Suprapubic skin (tissue), 4 donors: Measurements from ENCODE around the gene ENPP5. TPM values are rescaled to one million over a fixed set of nuclear protein-coding genes. Genes with fewer than 3 reads are reported as not detected.

Experiments
- DNase-seq, 2 donors: peaks; one replicate each; pipeline ENCODE4 v3.0.0-alpha.2; 2019; ENCODE audit warnings: low spot score in 2 of 2
- H3K27ac ChIP-seq: fragments of 200-600 bp; sonication (generic); one replicate; pipeline ENCODE4 v1.5.1; 2019
- H3K27me3 ChIP-seq: fragments of 200-600 bp; sonication (generic); one replicate; pipeline ENCODE4 v1.5.1; 2019
- H3K36me3 ChIP-seq: fragments of 200-600 bp; sonication (generic); one replicate; pipeline ENCODE4 v1.5.1; 2019
- H3K4me1 ChIP-seq: fragments of 200-600 bp; sonication (generic); one replicate; pipeline ENCODE4 v1.5.1; 2019
- H3K4me3 ChIP-seq: fragments of 200-600 bp; sonication (generic); one replicate; pipeline ENCODE4 v1.5.1; 2019; ENCODE audit warnings: mild to moderate bottlenecking
- H3K9me3 ChIP-seq: fragments of 200-600 bp; sonication (generic); one replicate; pipeline ENCODE4 v1.5.1; 2019
- CTCF ChIP-seq, 2 donors: fragments of 200-600 bp in 1 of 2; fragments of 450-650 bp in 1 of 2; sonication (generic) in 1 of 2; IDR thresholded peaks; one replicate each; pipeline ENCODE4 v1.5.1; 2016 to 2019; ENCODE audit warnings: antibody characterized with exemption in 2 of 2, mild to moderate bottlenecking in 1 of 2, moderate library complexity in 1 of 2
- EP300 ChIP-seq: sonication (generic); formaldehyde crosslinking; IDR thresholded peaks from one replicate; pipeline ENCODE4 v1.6.1; 2017; ENCODE audit warnings: antibody characterized with exemption
- POLR2A ChIP-seq, 2 donors: fragments of 450-650 bp; IDR thresholded peaks; one replicate each; pipeline ENCODE4 v1.6.1; 2017; ENCODE audit warnings: antibody characterized with exemption in 2 of 2, mild to moderate bottlenecking in 2 of 2, moderate library complexity in 2 of 2
- POLR2AphosphoS5 ChIP-seq, 3 donors: sonication (generic); formaldehyde crosslinking; IDR thresholded peaks; one replicate each; pipeline ENCODE4 v1.6.1; 2017; ENCODE audit warnings: antibody characterized with exemption in 3 of 3
- WGBS: methylation state at CpG from one replicate; pipeline ENCODE4 v1.1.5; 2018; 5-methylcytosine and 5-hydroxymethylcytosine counted together
- total RNA-seq, 4 donors: library from RNA; depleted of rRNA; stranded (reverse); fragments of >200 nt; gene quantifications; one replicate each; pipeline ENCODE4 v1.1.0, GENCODE V29; 2016

ENPP5 gene
- total RNA-seq, 4 donors from 2014 or later = 0.98 to 4.5 (median 3.1) TPM

GRCh38 chr6:46215213-46215612 lies 44.4 kb upstream of the ENPP5 start:
- no peak overlapping the region for H3K27ac ChIP-seq
- 79% methylated on average over 6 of the region's 6 CpGs for WGBS
- no peak overlapping the region for H3K4me3 ChIP-seq
- no peaks in the 10 kb centered on the region for H3K27me3 ChIP-seq
- H3K36me3 ChIP-seq = no peaks in the 10 kb centered on the region
- no peak for TF ChIP-seq POLR2AphosphoS5 (IDR thresholded peaks at IDR 0.05)
- TF ChIP-seq EP300 = no peak
- no peak for TF ChIP-seq POLR2A (IDR thresholded peaks at IDR 0.05)
- TF ChIP-seq CTCF (IDR thresholded peaks at IDR 0.05) = no peak
- no peak for DNase-seq
- no peaks in the 10 kb centered on the region for H3K9me3 ChIP-seq
- peaks cover 19% of the 10 kb centered on the region for H3K4me1 ChIP-seq

GRCh38 chr6:46211917-46212316 lies 41.1 kb upstream of the ENPP5 start:
- Histone ChIP-seq H3K27ac (no peak overlapping the region), H3K9me3 (no peaks in the 10 kb centered on the region), H3K36me3 (no peaks in the 10 kb centered on the region), H3K4me1 (peaks cover under 1% of the 10 kb centered on the region), H3K4me3 (no peak overlapping the region), H3K27me3 (no peaks in the 10 kb centered on the region)
- no peak for DNase-seq
- WGBS = 90% methylated on average over 1 of the region's 1 CpG
- no peak for TF ChIP-seq POLR2AphosphoS5 (IDR thresholded peaks at IDR 0.05)
- TF ChIP-seq POLR2A (IDR thresholded peaks at IDR 0.05) = no peak
- TF ChIP-seq EP300 = no peak
- no peak for TF ChIP-seq CTCF (IDR thresholded peaks at IDR 0.05)

GRCh38 chr6:46210294-46210693 lies 39.5 kb upstream of the ENPP5 start:
- no peaks in the 10 kb centered on the region for H3K4me1 ChIP-seq
- no peaks in the 10 kb centered on the region for H3K27me3 ChIP-seq
- no peaks in the 10 kb centered on the region for H3K36me3 ChIP-seq
- DNase-seq = no peak
- H3K4me3 ChIP-seq = no peak overlapping the region
- TF ChIP-seq CTCF (IDR thresholded peaks at IDR 0.05) (no peak), POLR2A (IDR thresholded peaks at IDR 0.05) (no peak), EP300 (no peak)
- 82% methylated on average over 5 of the region's 5 CpGs for WGBS
- H3K27ac ChIP-seq = no peak overlapping the region
- no peaks in the 10 kb centered on the region for H3K9me3 ChIP-seq

- Histone ChIP-seq H3K36me3 (no peaks in the 10 kb centered on the region), H3K27me3 (no peaks in the 10 kb centered on the region), H3K9me3 (no peaks in the 10 kb centered on the region), H3K27ac (no peak overlapping the region), H3K4me1 (no peaks in the 10 kb centered on the region), H3K4me3 (no peak overlapping the region)
- TF ChIP-seq POLR2AphosphoS5 (IDR thresholded peaks at IDR 0.05) (no peak), EP300 (no peak), CTCF (IDR thresholded peaks at IDR 0.05) (no peak), POLR2A (IDR thresholded peaks at IDR 0.05) (no peak)
- DNase-seq = no peak
Observed at GRCh38 chr6:46208303-46208702, 37.5 kb upstream of the ENPP5 start.

GRCh38 chr6:46207174-46207573 lies 36.4 kb upstream of the ENPP5 start:
- Histone ChIP-seq H3K9me3 (no peaks in the 10 kb centered on the region), H3K36me3 (no peaks in the 10 kb centered on the region), H3K4me3 (no peak overlapping the region), H3K27ac (no peak overlapping the region), H3K4me1 (no peaks in the 10 kb centered on the region), H3K27me3 (no peaks in the 10 kb centered on the region)
- TF ChIP-seq POLR2AphosphoS5 (IDR thresholded peaks at IDR 0.05) = no peak
- no peak for TF ChIP-seq CTCF (IDR thresholded peaks at IDR 0.05)
- TF ChIP-seq POLR2A (IDR thresholded peaks at IDR 0.05) = no peak
- TF ChIP-seq EP300 = no peak
- DNase-seq = no peak
- WGBS = 78% methylated on average over 3 of the region's 3 CpGs
